WTC11 (cell line): ENCODE data around the gene TNS3.

Experiments used
- CREM ChIP-seq: sonication (generic); formaldehyde crosslinking; IDR thresholded peaks from 2 replicates; pipeline ENCODE4 v1.8.1; 2022; ENCODE audit warnings: mild to moderate bottlenecking, missing genetic modification reagents, moderate library complexity
- CTCF ChIP-seq: fragments of 200-600 bp; IDR thresholded peaks from 2 replicates; pipeline ENCODE4 v1.8.0; 2022; ENCODE audit warnings: antibody characterized with exemption
- E2F1 ChIP-seq: sonication (generic); formaldehyde crosslinking; IDR thresholded peaks from 2 replicates; pipeline ENCODE4 v1.8.0; 2022; ENCODE audit warnings: mild to moderate bottlenecking, missing genetic modification reagents
- ETV6 ChIP-seq: sonication (generic); formaldehyde crosslinking; IDR thresholded peaks from 2 replicates; pipeline ENCODE4 v1.8.1; 2022; ENCODE audit warnings: mild to moderate bottlenecking, missing genetic modification reagents
- GABPB1 ChIP-seq: sonication (generic); formaldehyde crosslinking; IDR thresholded peaks from 2 replicates; pipeline ENCODE4 v1.8.1; 2023; ENCODE audit warnings: mild to moderate bottlenecking, missing genetic modification reagents
- IRF2 ChIP-seq: sonication (generic); formaldehyde crosslinking; IDR thresholded peaks from 2 replicates; pipeline ENCODE4 v1.8.0; 2022; ENCODE audit warnings: low read depth, missing genetic modification reagents, borderline replicate concordance
- MAX ChIP-seq: sonication (generic); formaldehyde crosslinking; IDR thresholded peaks from 2 replicates; pipeline ENCODE4 v1.8.0; 2022; ENCODE audit warnings: mild to moderate bottlenecking, missing genetic modification reagents
- MYBL2 ChIP-seq: sonication (generic); formaldehyde crosslinking; IDR thresholded peaks from 2 replicates; pipeline ENCODE4 v1.8.1; 2023; ENCODE audit warnings: mild to moderate bottlenecking, moderate library complexity, missing genetic modification reagents
- PRDM15 ChIP-seq: sonication (generic); formaldehyde crosslinking; IDR thresholded peaks from 2 replicates; pipeline ENCODE4 v1.8.0; 2022; ENCODE audit warnings: missing genetic modification reagents
- SP1 ChIP-seq: sonication (generic); formaldehyde crosslinking; conservative IDR thresholded peaks from 2 replicates; pipeline ENCODE4 v1.8.1; 2022; ENCODE audit warnings: missing genetic modification reagents
- USF2 ChIP-seq: sonication (generic); formaldehyde crosslinking; IDR thresholded peaks from 2 replicates; pipeline ENCODE4 v1.8.1; 2023; ENCODE audit warnings: mild to moderate bottlenecking, missing genetic modification reagents, moderate library complexity
- ZNF121 ChIP-seq: sonication (generic); formaldehyde crosslinking; IDR thresholded peaks from 2 replicates; pipeline ENCODE4 v1.8.0; 2023; ENCODE audit warnings: missing genetic modification reagents
- ZNF423 ChIP-seq: fragments of 250-450 bp; sonication (Bioruptor Pico); IDR thresholded peaks from 2 replicates; pipeline ENCODE4 v2.1.2; 2022; ENCODE audit warnings: mild to moderate bottlenecking, moderate library complexity

- no peak for TF ChIP-seq MYBL2
- no peak for TF ChIP-seq CTCF
- TF ChIP-seq ZNF121 (CRISPR knock-in tag): no peak
- TF ChIP-seq GABPB1 (CRISPR knock-in tag): no peak
- no peak for TF ChIP-seq ZNF423 (CRISPR knock-in tag)
- TF ChIP-seq USF2 (CRISPR knock-in tag): no peak
- TF ChIP-seq E2F1: no peak
- TF ChIP-seq CREM (CRISPR knock-in tag): no peak
- no peak for TF ChIP-seq IRF2
- TF ChIP-seq SP1: 0 out of 2 replicates have a peak, but pooled peaks have one; percentile 20
- no peak for TF ChIP-seq PRDM15
- TF ChIP-seq ETV6 (CRISPR knock-in tag): no peak
- TF ChIP-seq MAX (CRISPR knock-in tag): no peak
These were observed 353.4 kb downstream of the TNS3 start for GRCh38 chr7:47228386-47229014.
